Measurements from ENCODE around the gene MINK1. TPM values are rescaled to one million over a fixed set of nuclear protein-coding genes. Genes with fewer than 3 reads are reported as not detected.

Gene MINK1
- total and polyA plus RNA-seq, 2 of the 8 experiments (the other 6 are each of a cell fraction or from before 2014, with no cell fraction given), result 26.9 to 77.7 TPM

DNA sequence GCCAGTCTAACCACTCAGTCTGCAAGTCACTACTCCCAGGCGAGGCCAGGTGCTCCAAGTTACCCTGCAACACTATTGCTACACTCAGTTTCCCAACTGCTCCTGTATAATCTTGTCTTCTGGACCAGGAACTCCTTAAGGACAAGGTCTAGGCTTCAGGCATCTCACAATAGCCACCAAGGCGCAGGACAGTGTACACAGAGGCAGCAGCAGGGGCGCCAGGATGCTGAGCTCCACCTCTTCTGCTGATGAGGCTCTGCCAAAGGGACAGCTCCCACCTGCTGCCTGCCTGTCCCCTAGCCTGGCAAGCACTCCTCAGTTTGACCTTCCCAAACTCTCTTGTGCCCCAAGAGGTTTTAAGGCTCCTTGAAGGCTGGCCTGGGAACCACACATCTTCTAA lies 103.3 kb downstream of the MINK1 start:
- Histone ChIP-seq H3K14ac (ENCODE audit: insufficient read length) (no peak overlapping the region), H4K20me1 (replicated peaks in 1 of 2; ENCODE audit: control insufficient read depth in 1 of 2, insufficient read depth in 2 of 2, low read length in 2 of 2) (peaks cover 0 to 1% of the 10 kb centered on the region in 2 experiments), H3K79me1 (ENCODE audit: low read depth, low read length) (peaks cover 9% of the 10 kb centered on the region), H2BK20ac (ENCODE audit: low read length) (no peak overlapping the region), H3K9ac (replicated peaks in 1 of 4; ENCODE audit: extremely low read depth in 1 of 4, low read depth in 3 of 4, low read length in 3 of 4) (no peak overlapping the region), H4K5ac (ENCODE audit: insufficient read length, low read depth, low read length) (no peak overlapping the region), H2BK15ac (ENCODE audit: low read length) (no peak overlapping the region), H3K18ac (ENCODE audit: extremely low read depth, low read length) (no peak overlapping the region), H3K4me2 (ENCODE audit: insufficient read depth in 1 of 2, low read depth in 2 of 2, low read length in 2 of 2) (no peak overlapping the region), H3K9me3 (ENCODE audit: insufficient read depth in 2 of 2, low read depth in 1 of 2, low read length in 1 of 2) (no peaks in the 10 kb centered on the region), H3K56ac (replicated peaks; ENCODE audit: insufficient read length, low read depth, low read length) (no peak overlapping the region), H3K4me3 (ENCODE audit: extremely low read depth in 1 of 4, insufficient read depth in 2 of 4, low read depth in 3 of 4, low read length in 4 of 4) (no peak overlapping the region), H4K8ac (ENCODE audit: extremely low read depth, insufficient read depth, low read length) (no peak overlapping the region), H3K23ac (ENCODE audit: insufficient read length) (no peak overlapping the region), H3K4me1 (replicated peaks in 1 of 4; ENCODE audit: control insufficient read depth in 3 of 4, insufficient read depth in 4 of 4, low read length in 3 of 4) (peaks cover 0 to 11% (median 7%) of the 10 kb centered on the region in 4 experiments; a peak in 6 of 7 replicates), H3K4ac (replicated peaks; ENCODE audit: insufficient read length, low read depth, low read length) (no peak overlapping the region), H2BK5ac (ENCODE audit: low read depth, low read length) (no peak overlapping the region; the same call in 1 of the 2 replicates), H3K27ac (ENCODE audit: low read depth, low read length) (no peak overlapping the region), H2BK120ac (replicated peaks; ENCODE audit: low read depth, low read length) (no peak overlapping the region), H4K91ac (replicated peaks; ENCODE audit: insufficient read length, low read length) (no peak overlapping the region), H2AFZ (ENCODE audit: low read length) (no peak overlapping the region), H3K79me2 (ENCODE audit: control insufficient read depth in 1 of 2, insufficient read depth in 2 of 2, low read length in 2 of 2) (peaks cover 0 to 19% of the 10 kb centered on the region in 2 experiments; a peak in 3 of 4 replicates), H2AK5ac (ENCODE audit: low read depth, low read length) (no peak overlapping the region), H3K36me3 (ENCODE audit: control insufficient read depth in 2 of 4, insufficient read depth in 4 of 4, low read length in 3 of 4) (peaks cover 9 to 13% (median 13%) of the 10 kb centered on the region in 4 experiments; a peak in 7 of 8 replicates), H3K27me3 (replicated peaks in 1 of 4; ENCODE audit: control insufficient read depth in 3 of 4, extremely low read depth in 1 of 4, insufficient read depth in 3 of 4, low read length in 3 of 4) (no peaks in the 10 kb centered on the region), H2BK12ac (ENCODE audit: low read depth, low read length) (no peak overlapping the region), H3K23me2 (ENCODE audit: low read depth, low read length) (peaks cover 15% of the 10 kb centered on the region; the same call in 1 of the 2 replicates)
- no peak for TF ChIP-seq CBX8 (IDR thresholded peaks at IDR 0.05; ENCODE audit: borderline replicate concordance, low read depth, low read length)
- TF ChIP-seq YY1 (IDR thresholded peaks at IDR 0.05; ENCODE audit: low read depth, low read length), result no peak
- TF ChIP-seq SIX5 (IDR thresholded peaks at IDR 0.05; ENCODE audit: low read depth, low read length), result no peak
- TF ChIP-seq POU5F1 (IDR thresholded peaks at IDR 0.05; ENCODE audit: low read depth, low read length), result no peak
- TF ChIP-seq ASH2L (IDR thresholded peaks at IDR 0.05; ENCODE audit: low read length), result no peak
- no peak for TF ChIP-seq CREB1 (IDR thresholded peaks at IDR 0.05)
- no peak for TF ChIP-seq MAX (IDR thresholded peaks at IDR 0.05)
- no peak for TF ChIP-seq ATF3 (IDR thresholded peaks at IDR 0.05; ENCODE audit: insufficient read depth, low read depth, low read length)
- no peak for TF ChIP-seq TAF7 (optimal IDR thresholded peaks at IDR 0.05; ENCODE audit: borderline replicate concordance, low read depth, low read length)
- TF ChIP-seq CHD2 (IDR thresholded peaks at IDR 0.05; ENCODE audit: low read length), result no peak
- no peak for TF ChIP-seq CEBPB (IDR thresholded peaks at IDR 0.05; ENCODE audit: low read depth, low read length)
- TF ChIP-seq KDM4A (IDR thresholded peaks at IDR 0.05; ENCODE audit: low read depth, low read length, severe bottlenecking), result no peak
- no peak for TF ChIP-seq RXRA (IDR thresholded peaks at IDR 0.05; ENCODE audit: insufficient read depth, low read depth, low read length)
- no peak for TF ChIP-seq TAF1 (IDR thresholded peaks at IDR 0.05; ENCODE audit: low read depth, low read length)
- no peak for TF ChIP-seq MAFK (IDR thresholded peaks at IDR 0.05; ENCODE audit: low read depth, low read length)
- POLR2A ChIA-PET (ENCODE audit: partially characterized antibody), result interaction anchor here (0.7 to 27.4 kb wide), 11 partner anchors 7 to 172 kb away, joined by 3 to 987 read pairs (median 9); partner anchors contain the start of genes C17orf107, CHRNE, ENO3 and GP1BA
- DNase-seq (ENCODE audit: low read depth in 1 of 2, low spot score in 2 of 2) (no peak), FAIRE-seq (no peak)
- 92% methylated on average over 3 of the region's 3 CpGs; no CpG with 5 or more reads in 1 of the 2 experiments for WGBS, 2 experiments (ENCODE audit: extremely low coverage in 1 of 2, insufficient coverage in 1 of 2, insufficient read length in 1 of 2, insufficient replicate concordance in 2 of 2, low coverage in 1 of 2, low lambda C conversion rate in 2 of 2, missing lambda C conversion rate in 1 of 2)
- CTCF ChIA-PET (ENCODE audit: partially characterized antibody), result interaction anchor here (1.1 to 2.2 kb wide), 4 partner anchors 11 to 33 kb away, joined by 3 to 8 read pairs (median 6); partner anchors contain the start of gene CHRNE
